Hepatocyte (in vitro differentiated cells): ENCODE measurements around the gene SLC46A1.

Experiments
- EZH2 ChIP-seq: fragments of 200-600 bp; sonication (generic); IDR thresholded peaks from 2 replicates; pipeline ENCODE4 v1.6.1; 2016; ENCODE audit warnings: antibody characterized with exemption, mild to moderate bottlenecking, borderline replicate concordance
- EZH2phosphoT487 ChIP-seq: fragments of 200-600 bp; sonication (generic); IDR thresholded peaks from one replicate; pipeline ENCODE4 v1.6.1; 2018; ENCODE audit warnings: antibody characterized with exemption, mild to moderate bottlenecking, low read depth, moderate library complexity; ENCODE audit not compliant: unreplicated experiment, severe bottlenecking
- TF ChIP-seq, protein P1 (sequence below): fragments of 200-600 bp; sonication (generic); IDR thresholded peaks from 2 replicates; pipeline ENCODE4 v1.5.1; 2016; ENCODE audit warnings: antibody characterized with exemption, mild to moderate bottlenecking; ENCODE audit not compliant: poor library complexity

DNA sequence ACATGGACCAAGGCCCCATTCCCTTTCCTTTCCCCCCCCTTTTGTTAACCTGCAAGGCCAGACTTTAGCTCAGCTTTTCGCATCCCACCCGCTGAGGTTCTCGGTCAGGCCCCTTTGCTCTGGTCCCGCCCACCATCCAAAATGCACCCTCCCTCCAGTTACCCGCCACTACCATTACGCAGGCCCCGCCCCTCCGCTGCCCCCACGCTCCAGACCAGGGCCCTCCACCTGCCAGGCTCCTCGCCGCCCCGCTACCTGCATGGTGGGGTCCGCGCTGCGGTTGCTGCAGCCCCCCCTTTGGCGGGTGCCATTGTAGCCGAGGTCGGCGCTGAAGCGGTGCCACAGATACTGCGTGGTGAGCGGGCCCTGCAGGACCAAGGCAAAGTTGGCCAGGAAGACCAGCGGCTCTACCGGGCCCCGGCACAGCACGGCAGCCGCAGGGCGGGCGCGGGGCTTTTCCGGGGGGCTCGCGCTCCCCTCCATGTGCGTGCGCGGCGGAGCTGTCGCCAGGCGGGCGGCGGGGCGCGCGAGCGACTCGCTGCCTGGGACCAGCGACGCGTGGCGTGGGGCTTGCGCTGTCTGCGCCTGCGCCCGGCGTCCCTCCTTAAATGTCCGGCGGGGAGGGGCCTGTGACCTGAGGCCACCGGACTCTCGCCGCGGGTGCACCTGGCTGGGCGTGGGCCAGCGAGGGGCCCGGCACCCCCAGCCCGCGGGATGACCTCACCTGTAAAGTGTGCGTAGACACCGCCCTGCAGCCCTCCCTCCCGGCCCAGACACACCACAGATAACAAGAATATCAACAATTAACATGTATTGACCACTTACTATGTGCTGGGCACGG, at the start of gene SLC46A1:
- TF ChIP-seq EZH2 (no peak), EZH2phosphoT487 (no peak)
- TF ChIP-seq, protein P1, sequence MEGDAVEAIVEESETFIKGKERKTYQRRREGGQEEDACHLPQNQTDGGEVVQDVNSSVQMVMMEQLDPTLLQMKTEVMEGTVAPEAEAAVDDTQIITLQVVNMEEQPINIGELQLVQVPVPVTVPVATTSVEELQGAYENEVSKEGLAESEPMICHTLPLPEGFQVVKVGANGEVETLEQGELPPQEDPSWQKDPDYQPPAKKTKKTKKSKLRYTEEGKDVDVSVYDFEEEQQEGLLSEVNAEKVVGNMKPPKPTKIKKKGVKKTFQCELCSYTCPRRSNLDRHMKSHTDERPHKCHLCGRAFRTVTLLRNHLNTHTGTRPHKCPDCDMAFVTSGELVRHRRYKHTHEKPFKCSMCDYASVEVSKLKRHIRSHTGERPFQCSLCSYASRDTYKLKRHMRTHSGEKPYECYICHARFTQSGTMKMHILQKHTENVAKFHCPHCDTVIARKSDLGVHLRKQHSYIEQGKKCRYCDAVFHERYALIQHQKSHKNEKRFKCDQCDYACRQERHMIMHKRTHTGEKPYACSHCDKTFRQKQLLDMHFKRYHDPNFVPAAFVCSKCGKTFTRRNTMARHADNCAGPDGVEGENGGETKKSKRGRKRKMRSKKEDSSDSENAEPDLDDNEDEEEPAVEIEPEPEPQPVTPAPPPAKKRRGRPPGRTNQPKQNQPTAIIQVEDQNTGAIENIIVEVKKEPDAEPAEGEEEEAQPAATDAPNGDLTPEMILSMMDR, result no peak
